ENCODE data around the gene MYO3A. TPM values are rescaled to one million over a fixed set of nuclear protein-coding genes. Genes with fewer than 3 reads are reported as not detected.

The MYO3A gene, protein sequence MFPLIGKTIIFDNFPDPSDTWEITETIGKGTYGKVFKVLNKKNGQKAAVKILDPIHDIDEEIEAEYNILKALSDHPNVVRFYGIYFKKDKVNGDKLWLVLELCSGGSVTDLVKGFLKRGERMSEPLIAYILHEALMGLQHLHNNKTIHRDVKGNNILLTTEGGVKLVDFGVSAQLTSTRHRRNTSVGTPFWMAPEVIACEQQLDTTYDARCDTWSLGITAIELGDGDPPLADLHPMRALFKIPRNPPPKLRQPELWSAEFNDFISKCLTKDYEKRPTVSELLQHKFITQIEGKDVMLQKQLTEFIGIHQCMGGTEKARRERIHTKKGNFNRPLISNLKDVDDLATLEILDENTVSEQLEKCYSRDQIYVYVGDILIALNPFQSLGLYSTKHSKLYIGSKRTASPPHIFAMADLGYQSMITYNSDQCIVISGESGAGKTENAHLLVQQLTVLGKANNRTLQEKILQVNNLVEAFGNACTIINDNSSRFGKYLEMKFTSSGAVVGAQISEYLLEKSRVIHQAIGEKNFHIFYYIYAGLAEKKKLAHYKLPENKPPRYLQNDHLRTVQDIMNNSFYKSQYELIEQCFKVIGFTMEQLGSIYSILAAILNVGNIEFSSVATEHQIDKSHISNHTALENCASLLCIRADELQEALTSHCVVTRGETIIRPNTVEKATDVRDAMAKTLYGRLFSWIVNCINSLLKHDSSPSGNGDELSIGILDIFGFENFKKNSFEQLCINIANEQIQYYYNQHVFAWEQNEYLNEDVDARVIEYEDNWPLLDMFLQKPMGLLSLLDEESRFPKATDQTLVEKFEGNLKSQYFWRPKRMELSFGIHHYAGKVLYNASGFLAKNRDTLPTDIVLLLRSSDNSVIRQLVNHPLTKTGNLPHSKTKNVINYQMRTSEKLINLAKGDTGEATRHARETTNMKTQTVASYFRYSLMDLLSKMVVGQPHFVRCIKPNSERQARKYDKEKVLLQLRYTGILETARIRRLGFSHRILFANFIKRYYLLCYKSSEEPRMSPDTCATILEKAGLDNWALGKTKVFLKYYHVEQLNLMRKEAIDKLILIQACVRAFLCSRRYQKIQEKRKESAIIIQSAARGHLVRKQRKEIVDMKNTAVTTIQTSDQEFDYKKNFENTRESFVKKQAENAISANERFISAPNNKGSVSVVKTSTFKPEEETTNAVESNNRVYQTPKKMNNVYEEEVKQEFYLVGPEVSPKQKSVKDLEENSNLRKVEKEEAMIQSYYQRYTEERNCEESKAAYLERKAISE (N-terminal part only)
- total RNA-seq (2014; rRNA removed): not detected in 2 replicates
- not detected for polyA plus RNA-seq (2012)

DNA sequence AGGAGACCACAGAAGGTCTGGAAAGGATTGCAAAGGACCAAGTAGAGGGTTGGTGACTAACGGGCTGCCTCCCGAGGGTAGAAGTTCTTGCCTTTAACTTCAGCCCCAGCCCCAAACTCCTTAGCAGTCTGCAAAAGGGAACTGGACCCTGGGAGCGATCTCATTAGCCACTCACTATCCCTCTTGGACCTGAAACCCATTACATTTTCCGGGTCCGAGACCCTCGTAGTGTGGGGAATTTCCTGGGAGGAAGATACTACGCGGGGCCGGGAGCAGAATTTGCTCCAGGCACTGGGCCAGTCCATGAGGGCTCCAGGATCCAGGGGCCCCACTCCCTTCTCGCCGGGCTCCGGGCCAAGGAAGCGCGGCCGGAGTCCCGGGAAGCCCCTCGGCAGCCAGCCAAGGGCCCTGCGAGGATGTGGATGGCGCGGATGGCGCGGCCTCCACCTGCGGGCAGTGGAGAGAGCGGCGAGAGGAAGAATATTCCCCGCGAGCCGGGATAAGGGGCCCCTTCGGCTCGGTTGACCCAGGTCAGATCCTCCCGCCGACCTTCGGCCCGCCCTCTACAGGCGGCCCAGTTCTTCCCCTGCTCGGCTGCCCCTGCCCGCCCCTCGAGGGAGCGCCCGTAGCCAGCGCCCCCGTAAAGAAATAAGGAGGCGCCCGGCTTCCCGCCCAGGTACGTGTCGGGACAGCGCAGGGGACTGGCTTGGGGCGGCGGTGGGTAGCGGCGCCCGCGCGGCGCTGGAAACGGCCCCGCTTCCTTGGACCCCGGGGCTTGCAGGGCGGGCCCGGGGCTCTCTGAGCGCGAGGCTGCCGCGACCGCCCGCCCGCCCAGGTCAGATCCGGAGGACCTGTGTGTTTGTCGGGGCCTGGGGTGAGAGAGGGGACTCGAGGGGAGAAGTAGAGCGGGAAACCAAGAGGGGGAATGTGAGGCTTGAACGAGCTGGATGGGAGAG, at the start of gene MYO3A:
Gene MYO3A, plus strand, starts transcription at position 577 of the 956 bp plus-strand sequence. CDS start 17,882 bp downstream, outside the sequence.
- DNase-seq (ENCODE audit: low read depth): no peak

DNA sequence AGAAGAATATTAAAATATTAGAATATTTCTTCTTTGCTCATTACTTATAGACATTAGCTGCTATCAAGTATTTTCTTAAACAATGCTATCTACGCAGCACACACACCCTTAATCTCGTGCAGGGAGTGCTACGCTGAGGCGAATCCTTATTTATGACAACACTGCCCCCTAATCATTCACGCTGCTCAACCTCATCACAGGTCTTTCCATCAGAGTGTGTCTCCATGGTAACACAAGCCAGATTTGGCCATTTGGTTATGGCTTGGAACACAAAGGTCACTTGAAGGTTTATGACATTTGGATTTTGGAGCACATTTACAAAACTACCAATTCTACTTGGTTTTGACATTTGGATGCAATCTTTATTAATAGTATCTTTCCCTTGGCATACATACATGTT, 45.4 kb upstream of the MYO3A start:
- no peak for DNase-seq (ENCODE audit: low read depth)

DNA sequence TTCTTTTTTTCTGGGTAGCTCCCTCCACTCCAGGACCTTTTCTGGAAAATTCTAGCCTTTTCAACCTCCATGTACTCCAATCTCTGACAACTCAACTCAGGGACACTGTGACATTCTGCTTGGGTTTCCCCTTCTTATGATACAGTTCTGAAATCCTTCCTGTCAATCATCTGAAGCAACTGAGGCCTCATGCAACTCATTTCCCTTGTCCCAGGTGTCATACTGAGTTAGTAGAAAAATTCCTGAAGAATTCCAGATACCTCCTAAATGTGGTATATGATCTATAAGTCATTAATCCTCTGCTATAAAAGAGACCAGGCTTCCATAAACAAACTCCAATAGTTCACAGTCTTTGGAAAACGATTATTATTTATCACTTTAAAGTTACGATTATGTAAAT, 43.0 kb upstream of the MYO3A start:
- no peak for DNase-seq (ENCODE audit: low read depth)

DNA sequence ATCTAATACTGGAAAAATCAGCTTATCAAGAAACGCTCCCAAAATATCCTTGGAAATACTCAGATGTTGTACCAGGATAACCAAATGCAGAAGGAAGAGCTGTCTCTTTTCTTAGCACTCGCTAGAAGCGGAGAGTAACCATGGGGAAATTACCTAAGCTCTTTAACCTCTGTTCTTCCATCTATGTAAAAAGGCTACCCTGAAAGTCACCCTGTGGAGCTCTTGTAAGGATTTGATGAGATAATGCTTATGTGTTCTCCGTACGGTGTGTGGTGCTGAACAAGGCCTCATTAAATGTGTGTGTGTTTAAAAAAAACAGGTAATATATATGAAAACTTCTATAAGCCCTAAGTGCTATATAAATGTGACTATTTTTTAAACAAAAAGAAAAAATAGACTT, 38.2 kb upstream of the MYO3A start:
- no peak for DNase-seq (ENCODE audit: low read depth)

DNA sequence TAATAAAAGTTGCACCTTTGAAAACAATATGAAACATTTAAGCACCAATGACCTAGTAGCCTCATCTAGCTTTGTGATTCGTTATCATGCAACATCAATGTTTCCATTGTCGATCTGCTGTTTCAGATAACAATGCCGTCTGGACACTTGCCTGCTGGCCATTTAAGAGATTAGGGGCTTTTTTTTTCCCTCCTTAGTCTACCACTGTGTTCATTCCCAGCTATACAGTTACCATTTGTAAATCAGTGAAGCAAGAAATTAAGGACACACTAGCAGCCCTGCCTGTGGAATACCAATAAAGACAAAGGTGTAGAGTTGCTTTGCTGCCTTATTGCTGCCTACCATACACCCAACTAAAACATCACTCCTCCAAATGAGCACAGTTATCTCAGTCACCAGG, 37.6 kb upstream of the MYO3A start:
- DNase-seq (ENCODE audit: low read depth): no peak

DNA sequence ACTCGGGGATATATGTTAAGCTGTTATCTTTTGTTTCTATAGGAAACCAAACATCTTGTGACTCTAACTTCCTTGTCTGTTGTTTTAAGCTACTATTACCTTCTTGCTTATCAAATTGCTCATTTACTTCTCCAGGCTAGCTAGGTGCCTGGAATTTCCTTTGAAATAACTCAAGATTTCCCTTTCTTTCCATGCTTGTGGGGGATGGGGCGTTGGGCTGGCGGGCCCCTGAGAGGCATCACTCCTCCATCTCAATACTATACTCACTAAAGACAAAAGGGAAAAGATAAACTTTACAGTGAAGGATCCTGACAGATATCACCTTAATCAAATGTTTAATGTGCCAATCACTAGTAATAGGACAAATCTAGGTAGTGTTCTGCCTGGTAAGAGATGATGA, 34.7 kb upstream of the MYO3A start:
- no peak for DNase-seq (ENCODE audit: low read depth)

DNA sequence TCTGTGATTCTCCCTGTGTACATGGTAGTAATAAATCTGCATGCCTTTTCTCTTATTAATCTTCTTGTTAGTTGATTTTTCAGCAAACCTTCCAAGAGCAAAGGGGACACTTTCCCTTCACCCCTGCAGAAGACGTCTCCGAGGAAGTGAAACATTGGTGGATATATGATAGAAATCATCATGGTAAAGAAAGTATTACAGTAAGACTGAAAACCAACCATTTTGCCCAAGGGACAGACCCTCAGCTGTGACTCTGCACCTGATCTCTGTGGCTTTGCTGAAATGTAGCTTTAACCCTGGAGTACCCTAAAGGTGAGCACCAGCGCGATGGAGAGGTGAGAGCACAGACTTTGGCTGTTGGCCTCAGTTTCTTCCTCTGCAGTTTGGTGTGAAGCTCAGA, 32.8 kb upstream of the MYO3A start:
- DNase-seq (ENCODE audit: low read depth): no peak

DNA sequence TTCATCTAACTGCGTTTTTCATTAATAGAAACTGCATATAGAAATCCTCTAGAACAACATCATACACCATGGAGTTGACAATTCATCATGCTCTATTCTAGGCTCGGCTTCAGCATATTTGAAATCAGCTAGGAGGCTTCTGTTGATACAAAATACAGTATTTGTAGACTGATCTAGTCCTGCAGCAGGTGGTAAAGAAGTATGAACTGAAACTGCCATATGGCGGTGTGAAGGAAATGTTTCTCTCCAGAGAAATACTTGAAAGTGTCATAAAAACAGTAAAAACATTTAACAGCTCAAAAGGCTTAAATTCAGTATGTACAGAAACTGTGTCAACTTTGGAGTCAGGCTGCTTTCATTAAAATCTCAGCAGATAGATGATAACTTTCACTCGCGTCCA, 32.0 kb upstream of the MYO3A start:
- DNase-seq (ENCODE audit: low read depth): no peak

DNA sequence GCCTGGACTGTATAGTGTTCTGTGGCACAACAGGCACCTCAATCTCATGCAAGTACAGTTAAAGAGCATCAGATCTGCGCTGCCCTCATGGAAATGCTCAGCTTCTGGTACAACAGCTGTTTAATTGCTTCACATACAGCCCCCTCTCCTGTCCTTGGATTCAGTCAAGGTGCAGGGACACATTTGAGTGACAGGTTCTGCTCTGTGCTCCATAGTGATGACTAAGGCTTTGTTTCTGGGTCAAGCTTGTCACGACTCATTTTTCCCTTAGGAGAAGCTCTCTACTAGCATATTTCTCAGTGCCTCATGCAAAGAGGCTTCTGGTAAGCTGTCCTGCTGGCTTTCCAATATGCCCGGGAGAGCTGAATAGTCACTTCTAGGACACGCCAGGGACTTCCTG, 26.8 kb upstream of the MYO3A start:
- no peak for DNase-seq (ENCODE audit: low read depth)

DNA sequence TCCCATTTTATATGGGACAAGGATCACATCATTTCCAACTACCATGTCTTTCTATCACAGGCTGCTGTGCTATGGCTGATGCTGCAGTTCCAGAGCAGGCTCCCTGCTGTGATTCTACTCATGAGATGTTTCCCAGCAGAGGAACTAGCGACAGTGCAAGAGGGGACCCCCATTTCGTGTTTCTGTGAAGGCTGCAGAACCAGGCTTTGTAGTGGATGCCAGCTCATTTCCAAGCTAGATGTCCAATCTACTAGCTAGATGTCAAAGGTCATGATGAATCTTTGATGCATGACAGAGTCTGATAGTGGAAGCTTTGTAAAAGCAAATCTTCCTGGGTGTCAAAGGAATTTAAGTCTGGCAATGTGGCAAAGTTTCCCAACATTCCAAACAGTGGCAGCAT, 21.2 kb upstream of the MYO3A start:
- DNase-seq (ENCODE audit: low read depth): no peak

DNA sequence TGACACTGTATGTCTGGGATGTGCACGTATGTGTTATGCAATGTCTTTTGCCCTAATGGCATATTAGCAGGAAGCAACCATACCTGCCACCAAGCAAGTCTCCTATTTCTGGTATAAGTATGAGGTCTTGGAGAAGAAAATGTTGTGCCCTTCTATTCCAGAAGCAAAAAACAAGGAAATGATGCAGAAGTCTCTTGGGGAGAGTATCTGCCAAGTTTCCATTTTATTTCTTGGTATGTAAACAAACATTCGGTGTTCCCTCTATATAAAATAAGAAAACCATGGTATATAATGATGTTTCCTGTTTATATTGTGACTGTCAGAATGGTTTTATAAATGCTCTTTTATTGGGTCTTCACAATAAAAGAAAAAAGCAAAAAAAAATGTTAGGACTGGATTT, 19.3 kb upstream of the MYO3A start:
- DNase-seq (ENCODE audit: low read depth): no peak

DNA sequence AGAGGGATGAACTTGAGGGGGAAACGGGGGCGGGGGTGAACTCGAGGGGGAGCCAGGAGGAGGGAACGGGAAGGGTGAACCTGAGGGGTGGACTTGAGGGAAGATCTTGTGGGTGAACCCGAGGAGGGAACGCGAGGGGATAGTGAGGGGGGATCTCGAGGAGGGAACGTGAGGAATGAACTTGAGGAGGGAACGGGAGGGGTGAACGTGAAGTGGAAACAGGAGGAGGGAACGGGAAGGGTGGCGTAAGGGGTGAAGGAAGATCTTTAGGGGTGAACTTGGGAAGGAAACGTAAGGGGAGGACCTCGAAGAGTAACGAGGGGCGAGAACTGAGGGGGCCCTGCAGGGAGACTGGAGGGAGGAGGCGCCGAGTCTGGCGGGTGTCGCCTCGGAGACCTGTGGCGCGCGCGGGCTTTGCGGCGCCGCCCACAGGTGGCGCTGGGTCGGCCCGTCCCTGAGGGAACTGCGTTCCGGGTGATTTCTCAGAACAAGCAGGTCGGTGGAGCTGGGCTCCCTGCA, 651 bp downstream of the MYO3A start:
- no peak for DNase-seq (ENCODE audit: low read depth)

DNA sequence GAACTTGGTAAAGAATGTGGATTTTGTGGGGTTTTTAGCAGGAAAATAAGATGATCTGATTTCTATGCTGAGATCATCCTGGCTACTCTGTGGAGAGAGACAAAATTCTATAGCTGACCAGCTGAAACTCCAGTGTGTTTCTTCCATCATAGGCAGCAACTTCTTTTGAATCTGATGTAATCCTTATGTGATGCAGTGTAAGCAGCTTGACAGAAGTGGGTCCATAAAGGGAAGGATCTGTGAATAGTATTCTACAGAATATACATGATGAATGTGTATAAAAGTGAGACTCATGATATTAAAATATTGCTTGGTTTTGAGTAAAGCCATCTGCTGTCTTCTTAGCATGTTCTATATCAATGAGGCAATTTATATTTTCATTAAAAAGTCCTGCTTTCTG, 4.4 kb downstream of the MYO3A start:
- no peak for DNase-seq (ENCODE audit: low read depth)

DNA sequence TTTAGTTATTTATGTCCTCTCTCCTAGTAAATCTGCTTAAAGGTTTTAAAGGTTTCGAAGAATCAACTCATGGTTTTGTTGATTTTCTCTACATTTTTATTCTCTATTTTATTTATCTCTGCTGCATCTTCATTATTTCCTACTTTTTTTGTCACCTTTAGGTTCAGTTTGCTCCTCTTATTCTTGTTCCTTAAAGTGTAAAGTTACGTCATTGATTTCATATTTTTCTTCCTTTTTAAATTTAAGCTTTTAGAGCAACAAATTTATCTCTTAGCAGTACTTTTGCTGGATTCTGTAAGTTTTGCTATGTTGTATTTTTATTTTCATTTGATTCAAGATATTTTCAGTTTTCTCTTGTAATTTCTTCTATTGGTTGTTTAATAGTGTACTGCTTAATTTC, 10.7 kb downstream of the MYO3A start:
- DNase-seq (ENCODE audit: low read depth): no peak

DNA sequence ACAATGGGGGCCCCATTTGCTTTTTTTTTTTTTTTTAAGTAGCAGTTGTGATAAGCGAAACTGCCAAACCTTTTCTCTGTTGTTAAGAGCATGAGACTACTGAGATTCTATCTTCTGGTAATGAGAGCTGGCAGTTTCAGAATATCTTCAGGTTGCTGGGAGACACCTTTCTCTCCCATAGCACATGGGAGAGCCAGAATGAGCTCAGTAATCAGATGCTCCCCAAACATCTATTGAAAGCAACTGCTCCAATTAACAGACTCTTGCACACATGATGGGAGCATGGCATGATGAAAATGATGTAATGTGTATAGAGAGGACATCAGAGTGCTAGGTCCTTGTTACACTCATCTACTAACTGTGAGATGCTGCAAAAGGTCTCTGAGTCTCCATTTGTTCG, 18.8 kb downstream of the MYO3A start:
- no peak for DNase-seq (ENCODE audit: low read depth)

DNA sequence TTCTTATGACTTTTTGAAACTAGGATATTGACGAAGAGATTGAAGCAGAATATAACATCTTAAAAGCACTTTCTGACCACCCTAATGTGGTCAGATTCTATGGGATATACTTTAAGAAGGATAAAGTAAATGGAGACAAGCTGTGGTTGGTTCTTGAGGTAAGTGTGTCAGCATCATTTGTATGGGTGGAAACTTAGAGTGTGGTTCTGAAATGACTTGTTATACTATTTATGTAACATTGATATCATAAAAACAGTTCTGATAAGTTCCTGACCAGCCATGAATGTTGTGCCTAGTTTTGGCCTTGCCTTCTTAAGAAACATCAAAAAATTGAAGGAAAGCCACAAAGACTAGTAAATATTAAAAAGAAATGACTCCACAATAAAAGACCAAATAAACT, 20.8 kb downstream of the MYO3A start:
- DNase-seq (ENCODE audit: low read depth): no peak

DNA sequence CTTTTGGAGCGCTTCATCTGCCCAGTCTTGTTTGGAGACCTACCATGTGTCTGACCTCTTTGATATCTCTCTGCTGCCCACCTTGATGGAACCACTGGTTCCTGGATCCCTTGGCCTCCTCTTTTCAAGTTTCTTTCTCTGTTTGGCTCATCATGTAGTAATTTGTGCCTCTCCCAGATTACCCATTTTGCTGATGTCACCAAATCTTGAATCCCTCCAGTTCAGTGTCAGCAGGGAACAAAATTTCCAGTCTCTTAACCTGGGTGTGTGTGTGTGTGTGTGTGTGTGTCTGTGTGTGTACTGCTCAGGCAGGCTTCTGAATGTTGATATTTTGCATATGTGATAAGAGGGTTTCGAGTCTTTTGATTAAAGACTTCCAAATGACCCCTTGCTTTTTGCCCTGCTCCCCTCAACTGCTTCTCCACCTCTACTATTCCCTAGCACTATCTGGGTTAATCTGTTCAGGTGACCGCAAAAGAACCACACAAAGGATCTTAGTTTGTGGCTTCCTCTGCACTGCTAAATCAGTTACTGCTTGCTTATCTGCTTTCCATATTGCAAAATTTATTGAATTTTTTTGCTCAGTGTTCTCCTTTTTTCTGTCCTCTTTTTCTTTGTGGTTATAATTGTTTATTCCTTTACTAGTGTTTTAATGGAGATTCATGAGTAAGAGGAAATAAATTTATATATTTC, 25.7 kb downstream of the MYO3A start:
- DNase-seq (ENCODE audit: low read depth): no peak

DNA sequence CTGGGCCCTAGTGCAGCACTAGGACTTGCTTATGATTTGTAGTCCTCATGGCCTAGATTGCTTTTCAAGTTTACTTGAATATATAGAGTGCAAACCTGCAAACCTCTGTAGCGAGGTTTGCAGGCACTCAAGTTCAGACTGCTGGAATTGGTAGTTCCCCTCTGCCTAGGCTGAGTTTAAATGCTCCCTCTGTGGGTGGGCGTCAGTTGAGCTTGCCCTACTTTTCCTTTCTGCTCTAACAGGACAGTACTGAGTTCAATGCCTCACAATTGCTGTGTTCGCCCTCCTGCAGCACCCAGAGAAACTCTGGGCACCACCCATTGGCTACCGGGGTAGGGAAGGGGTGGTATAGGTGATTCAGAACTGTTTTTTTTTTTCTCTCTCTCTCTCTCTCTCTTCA, 31.6 kb downstream of the MYO3A start:
- no peak for DNase-seq (ENCODE audit: low read depth)

DNA sequence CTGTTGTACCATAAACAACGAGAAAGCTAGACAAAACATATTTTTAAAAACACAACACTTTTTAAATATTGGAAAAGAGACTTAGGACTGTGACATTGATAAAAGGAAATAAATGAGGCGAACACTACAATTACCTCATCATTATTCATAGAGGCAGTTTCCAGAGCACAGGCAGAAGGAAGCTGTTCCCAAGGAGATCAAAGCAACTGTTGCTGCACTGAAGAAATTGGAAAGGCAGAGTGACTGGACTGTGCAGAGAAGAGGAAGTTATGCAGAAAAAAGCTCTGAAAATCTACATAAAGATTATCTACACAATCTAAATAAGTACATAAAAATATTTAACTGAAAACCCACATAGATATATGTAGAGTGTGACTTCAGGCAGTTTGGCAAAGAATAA, 32.8 kb downstream of the MYO3A start:
- no peak for DNase-seq (ENCODE audit: low read depth)

DNA sequence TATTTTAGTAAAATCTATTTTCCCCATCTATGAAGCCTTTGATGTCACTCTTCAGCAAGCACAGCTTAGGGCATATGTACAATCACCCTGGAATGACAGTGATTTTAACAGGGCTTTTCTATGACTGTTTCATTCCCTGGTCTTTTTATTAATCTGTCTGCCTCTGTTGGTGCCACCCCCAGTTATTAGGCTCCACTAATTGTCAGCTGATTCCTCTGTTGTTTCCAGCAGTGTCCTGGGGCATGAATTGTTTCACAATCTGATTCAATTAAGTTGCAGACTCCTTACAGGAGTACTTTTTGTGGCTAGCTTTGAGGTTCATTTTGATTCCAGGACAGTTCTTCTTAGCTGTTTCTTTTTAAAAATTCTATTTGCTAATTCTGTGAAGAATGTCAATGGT, 38.6 kb downstream of the MYO3A start:
- DNase-seq (ENCODE audit: low read depth): no peak

Measured in LHCN-M2 (cell line).